Stimulated activated CD8-positive, alpha-beta memory T cell treated with anti-CD3 and anti-CD28 coated beads, Interleukin-15, amount 100 ng/mL, for 4 hours (primary cell): Measurements from ENCODE around the gene NTN4.
"Not testable (repeated sequence)": the region's sequence is repeated elsewhere in the genome, so short reads cannot be mapped to it uniquely, and the experiment has no call there.

Experiments
- DNase-seq, 2 donors: peaks; one replicate each; pipeline ENCODE4 v3.0.0-alpha.2; 2020; ENCODE audit warnings: low read depth in 2 of 2

Gene NTN4

DNA sequence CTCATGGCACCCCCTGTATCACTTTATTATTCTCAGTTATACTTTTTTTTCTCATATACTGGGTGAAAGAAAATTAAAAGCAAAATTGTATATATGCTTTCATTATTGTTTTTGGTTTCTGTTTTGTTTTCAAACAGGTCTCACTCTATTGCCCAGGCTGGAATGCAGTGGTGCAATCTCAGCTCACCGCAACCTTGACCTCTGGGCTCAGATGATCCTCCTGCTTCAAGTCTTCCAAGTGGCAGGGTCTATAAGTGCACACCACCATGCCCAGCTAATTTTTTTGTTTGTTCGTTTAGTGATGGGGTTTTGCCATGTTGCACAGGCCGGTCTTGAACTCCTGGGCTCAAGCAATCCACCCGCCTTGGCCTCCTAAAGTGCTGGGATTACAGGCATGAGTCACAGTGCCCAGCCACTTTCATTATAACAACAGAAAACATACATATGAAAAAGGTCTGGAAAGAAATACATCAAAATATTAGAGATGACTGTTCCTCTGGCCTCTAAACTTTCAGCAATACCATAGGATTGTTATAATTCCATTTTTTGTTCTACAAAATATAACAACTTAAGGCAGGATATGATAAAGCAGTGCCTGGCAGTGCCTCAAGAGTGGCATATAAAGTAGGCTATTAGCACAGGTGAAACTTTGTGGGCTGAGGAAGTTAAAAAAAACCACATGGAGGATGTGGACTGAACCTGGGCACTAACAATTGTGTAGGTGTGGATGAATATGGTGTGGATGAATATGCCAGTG, 5.8 kb upstream of the NTN4 start:
- DNase-seq, result no peak

DNA sequence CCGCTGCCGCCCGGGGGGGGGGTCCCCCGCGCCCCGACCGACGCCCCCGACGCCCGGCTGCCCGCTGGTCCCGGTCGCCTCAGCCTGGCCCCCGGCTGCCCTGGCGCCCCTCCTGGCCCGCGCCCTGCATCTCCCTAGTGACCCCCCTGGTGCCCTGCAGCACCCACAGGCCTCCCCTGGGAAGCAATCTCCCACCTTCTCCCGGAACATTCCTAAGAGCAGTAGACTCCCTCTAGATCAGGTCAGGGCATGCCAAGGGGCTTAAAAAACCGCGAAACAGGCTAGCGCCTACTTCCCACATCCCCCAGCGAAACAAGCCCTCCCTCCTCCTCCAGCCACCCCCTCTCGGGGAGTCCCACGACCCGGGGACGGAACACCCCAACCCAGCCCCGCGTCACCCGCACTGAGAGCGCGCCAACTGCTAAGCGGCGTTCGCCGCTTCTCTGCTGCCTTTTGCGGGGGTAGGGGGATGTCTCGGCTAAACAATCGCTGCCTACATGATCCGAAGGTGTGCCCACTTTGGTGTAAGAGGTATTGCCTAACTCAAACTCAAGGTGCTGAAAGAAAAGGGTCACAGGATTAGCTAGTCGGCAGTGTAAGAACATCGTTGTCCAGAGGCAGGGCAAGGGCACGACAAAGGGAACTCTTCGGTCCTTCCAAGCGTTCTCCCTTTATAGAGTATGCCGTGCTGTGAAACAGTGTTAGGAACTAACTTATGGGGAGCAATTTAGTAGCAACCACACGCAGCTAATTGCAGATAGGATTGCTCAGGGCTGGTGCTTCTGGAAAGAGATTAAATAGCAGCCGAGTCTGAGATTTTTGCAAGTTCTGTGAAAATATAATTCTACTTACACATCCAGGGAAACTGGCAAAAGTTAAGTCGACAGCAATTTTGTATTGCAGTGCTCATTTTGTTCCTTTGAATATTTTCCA, 619 bp upstream of the NTN4 start:
- DNase-seq, result no peak

DNA sequence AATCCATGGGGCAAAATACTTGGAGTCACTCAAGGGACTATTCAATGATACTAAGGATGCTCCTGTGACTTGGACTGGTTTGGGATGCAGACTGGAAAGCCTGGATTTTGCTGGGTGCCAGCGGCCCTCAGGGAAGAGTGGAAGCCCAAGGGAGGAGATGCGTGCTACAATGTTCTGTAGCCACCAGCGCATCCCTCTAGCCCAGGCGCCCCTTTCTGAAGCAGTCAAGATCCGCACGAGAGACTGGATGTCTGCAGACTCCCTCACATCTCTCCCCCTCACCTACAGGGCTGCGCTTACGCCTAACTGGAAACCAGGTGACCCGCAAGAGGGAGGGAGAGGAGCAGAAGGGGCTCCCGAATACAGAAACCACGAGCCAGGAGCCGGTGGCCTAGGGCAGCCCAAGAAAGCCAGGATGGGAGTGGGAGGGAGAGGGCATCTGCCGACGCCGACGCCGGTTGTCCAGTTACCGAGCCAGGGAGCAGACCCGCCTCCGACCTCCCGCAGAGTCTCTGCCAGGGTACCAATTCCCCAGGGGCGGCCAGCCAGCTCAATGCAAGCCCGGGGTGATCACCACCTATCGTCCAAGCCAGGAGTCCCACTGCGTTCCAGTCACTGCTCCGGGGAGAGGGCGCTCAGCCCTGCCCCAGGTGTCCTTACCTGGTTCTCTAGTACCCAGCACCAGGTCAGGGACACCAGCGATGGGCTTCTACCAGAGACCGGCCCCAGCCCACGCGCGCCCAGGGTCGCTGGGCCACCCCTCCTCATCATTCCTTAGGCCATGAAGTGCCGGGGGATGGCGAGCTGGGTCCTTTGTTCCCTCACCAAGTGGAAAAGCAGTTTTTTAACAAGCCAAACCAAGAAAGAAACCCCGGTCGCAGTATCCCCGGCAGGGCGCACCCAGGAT, 1.2 kb downstream of the NTN4 start:
- no peak for DNase-seq

DNA sequence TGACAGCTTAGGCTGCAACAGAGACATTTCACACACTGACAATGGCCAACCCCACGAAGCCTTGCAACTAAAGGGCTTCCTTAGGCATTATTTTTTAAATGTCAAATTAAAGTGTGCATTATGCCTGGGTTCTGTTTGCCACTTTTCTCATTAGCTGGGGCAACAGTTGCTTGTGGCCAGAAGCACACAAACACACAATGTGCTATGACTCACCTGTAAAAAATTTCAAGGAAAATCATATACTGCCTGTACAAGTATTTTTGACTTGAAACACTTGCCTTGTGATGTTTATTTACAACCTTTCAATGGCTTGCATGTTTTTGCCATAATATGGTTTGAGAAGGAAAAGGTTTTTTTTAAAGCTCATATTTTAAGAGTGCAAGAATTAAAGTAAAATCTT, 1.9 kb downstream of the NTN4 start:
- DNase-seq, result no peak

DNA sequence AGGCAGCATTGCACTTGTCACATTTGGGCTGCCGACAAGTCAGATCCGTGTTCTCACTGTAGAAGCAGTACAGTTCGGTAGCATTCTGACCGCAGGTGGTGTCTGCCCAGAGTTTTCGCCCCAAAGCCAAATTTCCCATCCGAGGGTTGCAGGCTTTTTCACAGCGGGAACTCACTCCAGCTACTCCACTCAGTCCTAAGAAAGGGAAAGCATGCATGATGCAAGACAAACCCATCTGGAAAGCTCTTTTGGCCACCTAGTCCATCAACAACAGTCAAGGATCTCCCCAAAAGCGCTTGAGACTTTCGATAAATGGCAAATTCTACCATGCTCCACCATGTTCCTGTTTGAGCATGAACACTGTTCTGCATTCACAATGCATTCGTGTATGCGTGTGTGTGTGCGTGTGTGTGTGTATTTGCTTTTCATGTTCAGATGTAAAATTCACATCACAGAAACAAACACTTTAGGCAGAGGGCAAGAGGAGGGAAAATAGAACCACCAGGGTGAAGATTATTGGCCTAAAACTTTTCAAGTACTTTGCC, 3.2 kb downstream of the NTN4 start:
- no peak for DNase-seq

DNA sequence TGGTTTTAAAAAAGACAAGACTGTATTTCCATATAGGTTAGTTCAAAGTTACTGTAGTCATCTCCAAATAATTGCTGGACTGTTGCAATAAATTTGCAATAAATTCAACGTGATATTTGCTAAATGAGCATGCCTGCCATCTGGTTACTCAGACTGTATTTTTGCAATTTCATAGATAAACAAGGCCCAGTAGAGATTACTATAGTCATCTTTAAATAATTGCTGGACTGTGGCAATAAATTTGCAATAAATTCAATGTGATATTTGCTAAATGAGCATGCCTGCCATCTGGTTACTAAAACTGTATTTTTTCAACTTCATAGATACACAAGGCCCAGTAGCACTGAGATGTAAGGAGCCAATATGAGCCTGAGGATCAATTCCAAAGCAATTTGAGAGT, 5.6 kb downstream of the NTN4 start:
- DNase-seq, result no peak

DNA sequence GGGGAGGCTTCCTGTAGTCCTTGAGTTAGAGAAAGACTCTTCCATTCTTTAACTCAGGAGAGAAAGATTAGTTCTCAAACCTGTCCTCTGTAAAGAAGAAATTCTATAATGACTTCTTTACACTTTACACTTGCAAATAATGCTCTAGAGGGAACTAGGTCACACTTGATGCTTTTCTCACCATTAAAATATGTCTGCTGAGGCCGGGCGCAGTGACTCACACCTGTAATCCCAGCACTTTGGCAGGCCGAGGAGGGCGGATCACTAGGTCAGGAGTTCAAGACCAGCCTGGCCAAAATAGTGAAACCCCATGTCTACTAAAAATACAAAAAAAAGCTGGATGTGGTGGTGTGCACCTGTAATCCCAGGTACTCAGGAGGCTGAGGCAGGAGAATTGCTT, 6.3 kb downstream of the NTN4 start:
- DNase-seq, result no peak

DNA sequence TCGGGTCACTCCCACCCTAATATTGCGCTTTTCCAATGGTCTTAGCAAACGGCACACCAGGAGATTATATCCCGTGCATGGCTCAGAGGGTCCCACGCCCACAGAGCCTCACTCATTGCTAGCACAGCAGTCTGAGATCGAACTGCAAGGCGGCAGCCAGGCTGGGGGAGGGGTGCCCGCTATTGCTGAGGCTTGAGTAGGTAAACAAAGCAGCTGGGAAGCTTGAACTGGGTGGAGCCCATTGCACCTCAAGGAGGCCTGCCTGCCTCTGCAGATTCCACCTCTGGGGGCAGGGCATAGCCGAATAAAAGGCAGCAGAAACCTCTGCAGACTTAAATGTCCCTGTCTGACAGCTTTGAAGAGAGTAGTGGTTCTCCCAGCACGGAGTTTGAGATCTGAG, 15.1 kb downstream of the NTN4 start:
- not testable (repeated sequence) for DNase-seq

DNA sequence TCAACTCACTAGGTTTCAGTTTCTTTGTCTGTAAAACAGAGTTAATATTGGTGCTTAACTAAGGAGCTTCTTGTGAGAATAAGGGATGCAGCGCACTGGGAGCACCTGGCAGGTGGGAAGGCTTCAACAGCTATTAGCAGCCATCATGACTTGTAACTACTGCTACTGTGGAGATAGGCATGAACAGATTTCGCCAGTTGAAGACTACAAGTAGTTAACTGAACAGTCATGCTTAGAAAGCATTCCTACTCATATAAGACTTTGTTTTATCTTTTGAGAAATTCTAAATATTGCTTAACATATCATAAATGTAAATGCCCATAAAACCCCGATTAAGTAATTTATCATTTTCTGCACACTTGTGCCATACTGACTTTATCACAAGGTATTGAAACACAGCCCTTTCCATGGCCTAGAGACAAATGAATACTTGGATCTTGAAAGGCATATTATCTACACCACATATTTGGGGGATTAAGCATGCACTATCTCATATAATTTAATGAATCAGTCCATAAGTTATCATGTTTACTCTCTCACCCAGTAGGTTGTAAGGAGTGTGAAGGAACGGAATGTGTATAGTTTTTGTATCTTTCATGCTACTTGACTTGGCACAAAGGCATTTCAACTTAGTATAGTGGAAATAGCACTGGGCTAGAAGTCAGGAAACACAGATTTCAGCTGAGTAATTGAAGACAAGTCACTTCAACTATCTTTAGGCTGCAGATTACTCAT, 16.1 kb downstream of the NTN4 start:
- no peak for DNase-seq

DNA sequence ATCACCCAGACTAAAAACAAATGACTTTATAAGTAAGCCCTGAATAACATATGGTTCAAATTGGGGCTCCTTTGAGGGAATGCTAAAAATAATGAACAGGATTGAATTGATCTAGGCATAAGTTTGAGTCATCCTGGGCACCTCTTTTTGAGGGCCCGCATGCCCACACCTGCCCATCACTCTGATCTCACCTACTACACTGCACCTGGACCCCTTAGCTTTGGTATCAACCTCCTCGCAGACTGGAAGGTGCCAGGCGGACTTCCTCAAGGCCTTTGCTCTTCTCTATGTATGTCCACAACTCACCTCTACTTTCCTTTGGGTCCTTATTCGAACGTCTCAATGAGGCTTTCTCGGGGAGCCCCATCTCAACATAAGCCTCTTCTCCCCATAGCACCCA, 17.2 kb downstream of the NTN4 start:
- DNase-seq, result no peak

DNA sequence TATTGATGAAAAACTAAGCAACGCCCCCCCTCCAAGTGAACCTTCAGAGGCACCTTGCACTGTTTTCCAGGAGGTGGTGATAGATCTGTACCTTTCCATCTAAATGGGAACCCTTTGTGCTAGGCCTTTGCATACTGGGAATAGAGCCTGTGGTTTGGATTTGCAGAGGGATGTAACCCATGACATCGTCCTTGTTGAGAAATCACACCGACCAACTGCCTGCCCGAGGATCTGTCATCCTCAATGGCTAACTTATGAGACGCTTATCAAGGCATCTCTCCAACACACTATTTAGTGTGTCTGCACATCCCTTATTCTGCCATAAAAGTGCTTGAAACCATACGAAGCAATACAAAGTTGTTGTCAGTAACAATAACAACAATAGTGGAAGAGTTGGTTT, 22.9 kb downstream of the NTN4 start:
- no peak for DNase-seq

DNA sequence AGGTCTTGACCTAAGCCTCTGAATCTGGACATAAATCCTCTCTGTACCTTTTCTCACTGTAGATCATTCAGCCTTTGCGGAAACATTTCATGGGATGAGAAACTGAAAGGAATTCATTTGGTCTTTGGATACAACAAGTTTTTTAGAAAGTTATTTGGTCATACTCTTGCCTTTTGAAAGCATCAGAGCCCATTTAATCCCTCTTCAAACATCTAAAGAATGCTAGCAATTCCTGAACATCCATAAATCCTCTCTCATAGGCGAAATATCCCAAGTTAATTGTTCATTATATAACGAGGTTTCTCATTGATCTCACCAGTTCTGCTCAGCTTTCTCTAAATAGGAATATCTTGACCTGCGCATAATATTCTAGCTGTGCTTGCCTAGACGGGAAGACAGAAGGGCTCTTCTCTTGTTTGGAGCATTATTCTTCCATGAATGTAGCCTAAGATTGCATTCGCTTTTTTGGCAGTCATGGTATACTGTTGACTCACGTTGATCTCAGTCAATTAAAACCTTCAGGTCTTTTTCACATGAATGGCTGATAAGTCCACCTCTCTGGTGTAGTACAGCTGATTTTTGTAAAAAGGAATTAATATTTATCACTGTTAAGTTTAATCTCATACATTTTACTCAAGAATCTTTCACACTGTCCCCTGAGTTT, 24.1 kb downstream of the NTN4 start:
- no peak for DNase-seq

DNA sequence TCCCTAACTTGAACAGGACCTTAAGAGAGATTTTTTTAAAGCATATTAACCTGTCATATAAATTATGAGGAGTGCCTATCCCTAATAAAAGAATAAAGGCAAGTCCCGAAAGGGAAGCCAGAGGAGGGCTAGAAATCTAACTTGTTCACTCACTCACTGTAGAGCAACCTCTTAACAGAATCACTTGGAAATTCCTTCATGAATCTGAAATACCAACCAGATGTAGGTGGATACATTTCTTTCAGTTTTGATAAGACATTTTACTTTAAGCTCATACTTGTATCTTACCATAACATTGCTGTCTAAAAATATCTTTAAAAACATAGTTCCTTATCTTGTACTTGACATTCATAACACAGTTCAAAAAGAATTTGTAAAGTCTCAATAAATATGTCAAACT, 25.7 kb downstream of the NTN4 start:
- DNase-seq, result no peak

DNA sequence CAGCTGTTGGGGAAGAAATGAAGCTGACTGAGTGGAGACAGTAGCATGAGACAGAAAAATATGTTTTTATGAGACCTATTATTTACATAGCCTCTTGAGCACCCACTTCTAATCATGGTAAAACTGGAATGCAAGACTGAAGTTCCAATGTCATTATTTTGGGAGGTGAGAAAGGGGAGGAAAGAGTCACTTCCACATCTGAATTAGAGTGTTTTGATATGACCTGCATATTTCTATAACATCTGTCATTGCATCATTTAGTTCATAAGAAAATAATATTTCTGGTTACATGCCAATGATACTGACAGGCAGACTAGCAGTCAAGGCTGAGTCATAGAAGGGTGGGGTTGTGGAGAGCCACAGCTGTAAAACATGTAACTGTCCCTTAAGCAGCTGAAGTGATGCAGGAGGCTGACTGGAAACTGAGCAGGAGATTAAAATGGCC, 26.7 kb downstream of the NTN4 start:
- DNase-seq, result no peak

DNA sequence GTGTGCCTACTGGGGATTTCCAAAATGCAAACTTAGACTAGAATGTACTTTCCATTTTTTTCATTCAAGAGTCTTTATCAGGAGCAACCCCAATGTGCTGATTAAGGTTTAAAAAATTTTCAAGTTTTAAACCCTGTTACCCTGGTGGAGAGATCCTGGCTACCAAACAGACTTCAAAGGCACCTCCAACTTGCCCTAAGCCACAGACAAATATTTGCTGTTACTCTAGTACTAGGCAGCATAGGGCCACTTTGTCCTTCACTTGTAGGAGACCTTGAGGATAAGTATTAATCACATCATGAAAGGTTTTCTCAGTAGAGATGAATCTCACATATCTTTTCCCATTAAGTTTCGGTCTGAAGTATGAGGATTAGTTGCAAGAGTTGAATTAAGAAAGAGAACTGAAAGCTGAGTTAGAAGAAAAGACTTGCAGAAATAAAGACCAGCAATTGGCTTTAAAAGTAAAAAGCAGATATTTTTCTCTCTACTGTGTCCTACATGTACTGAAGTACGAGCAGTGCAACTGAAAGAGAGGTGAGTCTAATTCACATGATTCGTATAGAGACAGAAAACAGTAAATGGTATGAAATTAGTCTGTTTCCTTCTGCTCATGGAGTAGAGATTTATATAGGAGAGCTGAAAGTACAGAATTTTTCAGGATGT, 28.3 kb downstream of the NTN4 start:
- DNase-seq, result no peak

DNA sequence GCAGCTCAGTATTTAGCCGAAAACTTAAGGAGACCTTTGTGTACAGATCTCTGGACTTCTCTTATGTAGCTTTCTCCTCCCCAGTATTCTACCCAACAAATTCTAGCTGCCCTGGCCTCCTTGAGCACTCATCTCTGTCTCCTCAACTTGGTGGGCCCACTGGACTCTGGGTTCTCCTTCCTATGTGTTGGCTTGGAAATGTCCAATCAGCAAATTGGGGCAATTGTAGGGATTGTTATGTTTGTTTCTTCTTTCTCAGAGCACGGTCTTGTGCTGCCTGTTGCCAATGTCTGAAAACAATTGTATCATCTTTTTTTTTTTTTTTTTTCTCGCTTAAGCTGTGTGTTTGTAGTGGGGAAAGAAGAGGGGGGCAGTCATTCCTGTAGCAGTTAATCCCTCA, 30.2 kb downstream of the NTN4 start:
- no peak for DNase-seq

DNA sequence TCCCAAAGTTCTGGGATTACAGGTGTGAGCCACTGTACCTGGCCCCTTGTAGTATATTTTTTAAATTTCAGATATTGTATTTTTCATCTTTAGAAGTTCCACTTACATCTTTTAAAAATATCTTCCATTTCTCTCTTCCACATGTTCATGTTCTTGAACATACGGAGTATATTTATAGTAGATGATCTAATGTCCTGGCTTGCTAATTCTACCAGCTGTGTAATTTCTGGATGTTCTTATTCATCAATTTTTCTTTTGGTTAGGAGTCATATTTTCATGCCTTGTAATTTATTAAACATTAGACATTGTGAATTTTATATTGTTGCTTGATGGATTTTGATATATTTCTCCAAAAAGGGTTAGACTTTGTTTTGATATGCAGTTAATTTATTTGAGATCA, 30.8 kb downstream of the NTN4 start:
- no peak for DNase-seq

DNA sequence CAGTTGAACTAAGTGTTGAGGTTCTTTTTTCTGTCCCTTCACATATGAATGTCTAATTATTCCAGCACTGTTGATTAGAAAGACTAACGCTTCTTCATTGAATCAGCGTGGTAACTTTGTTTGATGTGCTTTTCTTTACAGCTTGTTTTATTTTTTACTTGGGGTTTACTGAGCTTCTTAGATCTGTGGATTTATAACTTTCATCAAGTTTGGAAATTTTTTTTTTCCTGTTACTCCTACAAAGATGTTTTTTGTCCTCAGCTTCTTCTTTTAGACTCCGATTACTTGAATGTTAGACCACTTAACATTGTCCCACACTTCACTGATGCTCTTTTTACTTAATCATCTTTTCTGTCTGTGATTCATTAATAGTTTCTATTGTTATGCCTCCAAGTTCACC, 31.5 kb downstream of the NTN4 start:
- no peak for DNase-seq

DNA sequence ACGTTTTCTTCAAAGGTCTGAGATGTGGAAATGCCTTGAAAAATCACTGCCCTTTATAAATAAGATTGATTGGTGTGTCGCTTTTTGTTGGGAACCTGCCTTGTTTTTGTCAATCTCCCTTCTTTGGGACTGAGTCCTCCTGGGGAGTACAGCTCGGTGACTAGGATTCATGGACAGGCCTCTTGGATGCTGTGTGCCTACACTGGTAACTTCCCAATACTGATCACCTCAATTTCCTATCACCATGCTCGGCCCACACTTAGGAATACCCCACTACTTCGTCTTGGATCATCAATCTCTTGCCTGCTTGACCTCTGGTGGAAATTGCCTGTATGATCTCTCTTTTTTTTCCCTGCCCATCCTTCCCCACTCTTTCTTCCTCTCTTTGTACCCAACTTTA, 34.2 kb downstream of the NTN4 start:
- DNase-seq, result no peak

DNA sequence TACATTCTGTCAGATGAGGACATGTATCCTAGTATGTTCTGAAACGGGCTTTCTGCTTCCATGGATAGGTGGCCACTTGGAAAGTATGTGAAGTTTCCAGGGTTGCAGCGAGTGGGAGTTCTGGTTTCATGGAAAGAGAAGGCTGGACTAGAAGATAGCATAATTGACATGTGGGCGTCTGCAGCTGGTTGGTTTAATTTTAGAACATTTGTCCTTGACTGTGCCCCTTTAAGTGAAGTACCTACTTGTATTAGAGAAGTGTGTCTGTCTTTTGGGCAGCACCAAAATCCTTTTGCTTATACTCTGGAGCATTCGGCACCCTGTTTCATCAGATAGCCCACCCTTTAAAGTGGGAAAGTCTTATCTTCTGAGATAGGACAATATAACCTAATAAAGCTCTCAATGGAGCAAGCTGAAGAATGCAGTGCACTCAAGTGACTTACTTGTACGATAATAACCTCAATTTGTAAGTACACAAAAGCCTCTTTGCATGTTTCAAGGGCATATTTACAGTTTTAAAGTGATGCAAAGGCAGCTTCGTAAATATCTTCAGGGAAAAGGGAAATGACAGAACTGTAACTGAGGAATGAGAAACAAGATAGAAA, 35.2 kb downstream of the NTN4 start:
- DNase-seq, result no peak
